CD4-positive, alpha-beta T cell (primary cell): ENCODE data around the gene TSPAN18. TPM values are rescaled to one million over a fixed set of nuclear protein-coding genes. Genes with fewer than 3 reads are reported as not detected.

Experiments used
- ATAC-seq: fragments of 200-7000 bp; cut with Tn5 transposase; one replicate; pipeline ENCODE4 v1.10.0; 2022; ENCODE audit warnings: mild to moderate bottlenecking; ENCODE audit not compliant: poor library complexity
- CTCF ChIA-PET: fragments of 350-600 bp; sonication (Branson Sonifier 250); formaldehyde crosslinking; loops from one replicate; lab custom pipeline; 2021; ENCODE audit warnings: antibody characterized with exemption, inconsistent platforms; lab: Charles Lee
- POLR2A ChIA-PET: fragments of 350-600 bp; sonication (Branson Sonifier 250); formaldehyde crosslinking; loops from one replicate; lab custom pipeline; 2021; ENCODE audit warnings: antibody characterized with exemption, inconsistent platforms; lab: Charles Lee
- DNase-seq, 14 experiments: peaks; one replicate each; pipeline ENCODE4 v3.0.0-alpha.2; 2013 to 2020; ENCODE audit warnings: mixed read lengths in 2 of 14
- H3K27ac ChIP-seq, 2 donors: one replicate each; pipeline versions ENCODE4 v1.5.1 to v1.7.0; 2013; ENCODE audit warnings: low read length in 2 of 2, low read depth in 1 of 2, mild to moderate bottlenecking in 1 of 2
- H3K27me3 ChIP-seq, 2 experiments: 1 replicate in 1 of 2; 2 replicates in 1 of 2; pipeline versions ENCODE4 v1.6.1 to v1.7.0; 2013; ENCODE audit warnings: low read length in 2 of 2, control low read depth in 1 of 2, mild to moderate bottlenecking in 1 of 2, moderate library complexity in 1 of 2; ENCODE audit not compliant: insufficient read depth in 2 of 2, control insufficient read depth in 1 of 2
- H3K36me3 ChIP-seq: one replicate; pipeline ENCODE4 v1.6.1; 2013; ENCODE audit warnings: low read length, control low read depth; ENCODE audit not compliant: insufficient read depth
- H3K4me1 ChIP-seq: one replicate; pipeline ENCODE4 v1.6.1; 2013; ENCODE audit warnings: low read length, control low read depth; ENCODE audit not compliant: insufficient read depth
- H3K4me3 ChIP-seq: one replicate; pipeline ENCODE4 v1.5.1; 2013; ENCODE audit warnings: mild to moderate bottlenecking, low read length, moderate library complexity
- H3K9me3 ChIP-seq, 2 experiments: 1 replicate in 1 of 2; 2 replicates in 1 of 2; pipeline versions ENCODE4 v1.6.1 to v1.7.0; 2013; ENCODE audit warnings: low read length in 2 of 2, mild to moderate bottlenecking in 2 of 2, control low read depth in 1 of 2, moderate library complexity in 1 of 2; ENCODE audit not compliant: control insufficient read depth in 1 of 2, insufficient read depth in 1 of 2
- H3K27ac Mint-ChIP-seq: one replicate; pipeline ENCODE4 v1.8.0; 2020; ENCODE audit warnings: mixed read lengths
- H3K27me3 Mint-ChIP-seq: one replicate; pipeline ENCODE4 v1.8.0; 2021; ENCODE audit warnings: mixed read lengths
- H3K36me3 Mint-ChIP-seq: one replicate; pipeline ENCODE4 v1.8.0; 2021; ENCODE audit warnings: low read depth, mixed read lengths
- H3K4me1 Mint-ChIP-seq: one replicate; pipeline ENCODE4 v1.8.0; 2021; ENCODE audit warnings: low read depth, mixed read lengths
- H3K4me3 Mint-ChIP-seq: one replicate; pipeline ENCODE4 v1.8.0; 2020; ENCODE audit warnings: mild to moderate bottlenecking, mixed read lengths
- H3K9me3 Mint-ChIP-seq: one replicate; pipeline ENCODE4 v1.8.0; 2020; ENCODE audit warnings: mixed read lengths
- intact Hi-C, 2 experiments: fragments of 100-400 bp; cut with DNase I in 1 of 2; cut with micrococcal nuclease in 1 of 2; formaldehyde crosslinking; loops; one replicate each; pipeline versions ENCODE4 v1.15.1 to v1.9.0; 2023 to 2025; cut with DNase I, micrococcal nuclease
- total RNA-seq, 174 experiments: library from RNA in 2 of 174; stranded (reverse) in 2 of 174; gene quantifications; one replicate each; pipeline ENCODE4 v1.2.3 and lab custom pipeline; 2021 to 2026
- TF ChIP-seq, protein P1 (sequence below): fragments of 200-600 bp; IDR thresholded peaks from one replicate; pipeline ENCODE4 v1.8.0; 2022; ENCODE audit warnings: antibody characterized with exemption, mild to moderate bottlenecking

Gene TSPAN18
- total RNA-seq, 2 experiments from 2014 or later: 23.0 to 25.3 TPM

DNA sequence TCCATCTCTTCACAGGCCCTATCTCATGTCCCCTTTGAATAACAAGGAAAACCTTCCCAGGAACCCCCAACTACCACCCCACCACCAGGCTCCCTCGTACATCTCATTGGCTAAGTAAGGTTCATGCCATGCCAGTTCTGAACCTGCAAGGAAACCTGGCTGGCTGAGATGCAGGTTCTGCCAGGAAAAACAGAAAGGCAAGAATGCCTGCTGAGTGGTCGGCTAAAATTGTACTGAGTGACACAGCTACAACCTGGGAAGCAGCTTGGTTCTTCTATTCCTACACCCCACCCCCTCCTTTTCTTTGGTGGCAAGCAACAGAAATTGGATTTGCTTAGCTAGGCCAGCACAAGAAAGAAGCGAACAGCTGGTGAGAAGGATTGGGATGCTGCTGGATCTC lies 36.1 kb upstream of the TSPAN18 start:
- H3K4me3 Mint-ChIP-seq: no peak overlapping the region
- ChIA-PET CTCF (no interaction called here), POLR2A (no interaction called here)

DNA sequence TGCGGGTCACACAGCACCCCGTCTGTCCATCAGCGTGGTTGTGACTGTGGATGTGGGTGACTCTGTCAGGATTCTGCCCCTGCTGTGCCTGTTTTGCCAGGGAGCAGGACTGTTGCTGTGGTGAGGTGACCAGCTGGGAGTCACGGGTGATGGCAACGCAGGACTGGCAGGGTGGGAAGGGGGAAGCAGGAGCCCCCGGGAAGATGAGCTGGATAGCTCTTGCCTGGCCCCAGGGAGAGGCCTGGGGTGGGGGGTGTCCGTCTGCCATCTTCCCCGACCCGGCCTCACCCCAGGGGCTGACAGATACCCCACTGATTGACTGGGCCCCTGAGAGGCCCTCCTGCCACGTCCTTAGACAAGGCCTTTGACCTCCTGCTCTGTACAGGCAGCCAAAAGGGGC lies 34.3 kb upstream of the TSPAN18 start:
- POLR2A ChIA-PET: no interaction called here
- Mint-ChIP-seq H3K9me3 (no peaks in the 10 kb centered on the region), H3K4me3 (no peak overlapping the region), H3K36me3 (no peaks in the 10 kb centered on the region), H3K4me1 (peaks cover 10% of the 10 kb centered on the region), H3K27ac (no peak overlapping the region), H3K27me3 (no peaks in the 10 kb centered on the region)
- Histone ChIP-seq H3K4me3 (no peak overlapping the region), H3K27ac (no peak overlapping the region), H3K4me1 (peaks cover 35% of the 10 kb centered on the region), H3K36me3 (no peaks in the 10 kb centered on the region), H3K27me3 (no peaks in the 10 kb centered on the region), H3K9me3 (no peaks in the 10 kb centered on the region)
- CTCF ChIA-PET: no interaction called here
- intact Hi-C loops: no loop called here
- DNase-seq: no peak
- TF ChIP-seq, protein P1, sequence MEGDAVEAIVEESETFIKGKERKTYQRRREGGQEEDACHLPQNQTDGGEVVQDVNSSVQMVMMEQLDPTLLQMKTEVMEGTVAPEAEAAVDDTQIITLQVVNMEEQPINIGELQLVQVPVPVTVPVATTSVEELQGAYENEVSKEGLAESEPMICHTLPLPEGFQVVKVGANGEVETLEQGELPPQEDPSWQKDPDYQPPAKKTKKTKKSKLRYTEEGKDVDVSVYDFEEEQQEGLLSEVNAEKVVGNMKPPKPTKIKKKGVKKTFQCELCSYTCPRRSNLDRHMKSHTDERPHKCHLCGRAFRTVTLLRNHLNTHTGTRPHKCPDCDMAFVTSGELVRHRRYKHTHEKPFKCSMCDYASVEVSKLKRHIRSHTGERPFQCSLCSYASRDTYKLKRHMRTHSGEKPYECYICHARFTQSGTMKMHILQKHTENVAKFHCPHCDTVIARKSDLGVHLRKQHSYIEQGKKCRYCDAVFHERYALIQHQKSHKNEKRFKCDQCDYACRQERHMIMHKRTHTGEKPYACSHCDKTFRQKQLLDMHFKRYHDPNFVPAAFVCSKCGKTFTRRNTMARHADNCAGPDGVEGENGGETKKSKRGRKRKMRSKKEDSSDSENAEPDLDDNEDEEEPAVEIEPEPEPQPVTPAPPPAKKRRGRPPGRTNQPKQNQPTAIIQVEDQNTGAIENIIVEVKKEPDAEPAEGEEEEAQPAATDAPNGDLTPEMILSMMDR: no peak
- ATAC-seq: no peak

More for the DNA sequence above, 36.1 kb upstream of the TSPAN18 start:
- ATAC-seq: no peak
- no peak overlapping the region for H3K27ac ChIP-seq
- TF ChIP-seq, protein P1: no peak
- intact Hi-C loops: no loop called here
- Mint-ChIP-seq H3K27ac (no peak overlapping the region), H3K27me3 (no peaks in the 10 kb centered on the region), H3K36me3 (no peaks in the 10 kb centered on the region), H3K9me3 (no peaks in the 10 kb centered on the region), H3K4me1 (peaks cover 13% of the 10 kb centered on the region)
- no peaks in the 10 kb centered on the region for H3K9me3 ChIP-seq
- H3K4me3 ChIP-seq: no peak overlapping the region
- peaks cover 43% of the 10 kb centered on the region for H3K4me1 ChIP-seq
- H3K36me3 ChIP-seq: no peaks in the 10 kb centered on the region
- no peaks in the 10 kb centered on the region for H3K27me3 ChIP-seq
- DNase-seq: no peak

DNA sequence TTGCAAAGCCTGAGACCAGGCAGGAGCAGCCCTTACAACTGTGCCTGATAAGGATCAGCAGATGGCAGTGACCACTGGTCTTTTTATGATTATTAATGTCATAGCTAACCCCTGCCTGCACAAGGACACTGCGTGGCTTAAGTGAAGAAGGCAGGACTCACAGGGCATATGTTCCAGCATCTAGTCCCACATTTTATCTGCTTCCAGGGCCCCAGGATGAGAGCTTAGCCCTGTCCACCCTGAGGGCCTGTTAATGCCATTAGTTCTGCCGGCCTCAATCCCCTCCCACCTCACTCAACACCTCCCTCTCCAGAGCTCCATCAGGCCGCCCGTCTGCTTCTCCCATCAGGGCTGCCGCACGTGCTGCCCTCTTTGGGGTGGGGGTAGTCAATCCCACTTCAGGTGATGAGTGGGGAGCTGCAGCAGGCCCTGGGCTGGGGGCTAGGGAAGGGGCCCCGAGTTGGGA lies 33.1 kb upstream of the TSPAN18 start:
- DNase-seq (no peak), ATAC-seq (no peak)
- H3K4me3 Mint-ChIP-seq: no peak overlapping the region
- no peaks in the 10 kb centered on the region for H3K9me3 Mint-ChIP-seq
- peaks cover 25% of the 10 kb centered on the region for H3K4me1 ChIP-seq
- H3K4me1 Mint-ChIP-seq: no peaks in the 10 kb centered on the region
- no peaks in the 10 kb centered on the region for H3K27me3 Mint-ChIP-seq
- no peak overlapping the region for H3K27ac Mint-ChIP-seq
- no peaks in the 10 kb centered on the region for H3K27me3 ChIP-seq
- ChIA-PET CTCF (no interaction called here), POLR2A (interaction anchor here (1.1 kb wide), 1 partner anchor 15 kb away, joined by 3 read pairs; no protein-coding TSS in a partner anchor)
- TF ChIP-seq, protein P1: no peak
- H3K36me3 Mint-ChIP-seq: no peaks in the 10 kb centered on the region
- H3K4me3 ChIP-seq: no peak overlapping the region
- H3K9me3 ChIP-seq: no peaks in the 10 kb centered on the region
- no peaks in the 10 kb centered on the region for H3K36me3 ChIP-seq
- intact Hi-C loops: no loop called here
- no peak overlapping the region for H3K27ac ChIP-seq
